Activated T-helper 2 cell treated with anti-CD3 and anti-CD28 coated beads, Interferon-gamma antibody, Interleukin-2, Interleukin-4, amounts not matched to agents 10 μg/mL and 5 μg/mL and 100 μg/mL, durations not matched to agents 14 hours and 24 hours and 36 hours (primary cell): ENCODE results near the gene METTL14. TPM values are rescaled to one million over a fixed set of nuclear protein-coding genes. Genes with fewer than 3 reads are reported as not detected.

ENCODE experiments used
- total RNA-seq: library from RNA; stranded (reverse); gene quantifications from 2 replicates; pipeline ENCODE4 v1.2.3, GENCODE V29; 2022

METTL14 gene
- total RNA-seq, 1 donor from 2014 or later = 43.6 TPM

Other genes starting within 250 kb of the METTL14 start
- 54.8 and 60.0 TPM in 2 replicates for gene SEC24D, start 150.7 kb downstream of the METTL14 start, total RNA-seq
- gene SYNPO2, start 203.5 kb downstream of the METTL14 start, total RNA-seq = 0.09 TPM in 2 replicates